Mesendoderm (in vitro differentiated cells): Measurements from ENCODE around the gene GNL2. TPM values are rescaled to one million over a fixed set of nuclear protein-coding genes. Genes with fewer than 3 reads are reported as not detected.

ENCODE experiments used
- DNase-seq: peaks from one replicate; pipeline ENCODE4 v3.0.0; 2013
- H2AK5ac ChIP-seq: 2 replicates; pipeline ENCODE4 v1.6.1; 2013; ENCODE audit warnings: low read length, inconsistent platforms
- H2BK120ac ChIP-seq: 2 replicates; pipeline ENCODE4 v1.6.1; 2013; ENCODE audit warnings: low read depth, mild to moderate bottlenecking, low read length, moderate library complexity, mixed read lengths
- H2BK15ac ChIP-seq: replicated peaks from 2 replicates; pipeline ENCODE4 v1.6.1; 2013; ENCODE audit warnings: low read depth, mild to moderate bottlenecking, moderate library complexity
- H2BK5ac ChIP-seq: 2 replicates; pipeline ENCODE4 v1.6.1; 2013; ENCODE audit warnings: low read length, inconsistent platforms
- H3K18ac ChIP-seq: 2 replicates; pipeline ENCODE4 v1.6.1; 2013; ENCODE audit warnings: mild to moderate bottlenecking, low read length, mixed read lengths
- H3K23ac ChIP-seq: one replicate; pipeline ENCODE4 v1.6.1; 2013; ENCODE audit warnings: low read length
- H3K27ac ChIP-seq: 2 replicates; pipeline ENCODE4 v1.5.1; 2013; ENCODE audit warnings: low read depth, mild to moderate bottlenecking, inconsistent platforms, low read length, moderate library complexity
- H3K27me3 ChIP-seq: 2 replicates; pipeline ENCODE4 v1.6.1; 2013; ENCODE audit warnings: low read length, control low read depth, mild to moderate bottlenecking, inconsistent platforms; ENCODE audit not compliant: insufficient read depth, poor library complexity
- H3K36me3 ChIP-seq: 2 replicates; pipeline ENCODE4 v1.6.1; 2013; ENCODE audit warnings: low read length, inconsistent platforms; ENCODE audit not compliant: control insufficient read depth, insufficient read depth
- H3K4ac ChIP-seq: one replicate; pipeline ENCODE4 v1.6.1; 2013; ENCODE audit warnings: low read depth, mild to moderate bottlenecking, low read length, moderate library complexity
- H3K4me1 ChIP-seq: 2 replicates; pipeline ENCODE4 v1.6.1; 2013; ENCODE audit warnings: low read depth, low read length, inconsistent platforms; ENCODE audit not compliant: control insufficient read depth
- H3K4me2 ChIP-seq: 2 replicates; pipeline ENCODE4 v1.6.1; 2013; ENCODE audit warnings: low read length
- H3K4me3 ChIP-seq: 2 replicates; pipeline ENCODE4 v1.5.1; 2013; ENCODE audit warnings: mild to moderate bottlenecking, low read length
- H3K56ac ChIP-seq: one replicate; pipeline ENCODE4 v1.6.1; 2013; ENCODE audit warnings: low read length
- H3K79me1 ChIP-seq: 2 replicates; pipeline ENCODE4 v1.6.1; 2013; ENCODE audit warnings: low read length, inconsistent platforms
- H3K79me2 ChIP-seq: 2 replicates; pipeline ENCODE4 v1.6.1; 2013; ENCODE audit warnings: mild to moderate bottlenecking, low read length; ENCODE audit not compliant: control insufficient read depth, insufficient read depth
- H3K9ac ChIP-seq: 2 replicates; pipeline ENCODE4 v1.6.1; 2013; ENCODE audit warnings: low read length, inconsistent platforms
- H4K5ac ChIP-seq: one replicate; pipeline ENCODE4 v1.6.1; 2013; ENCODE audit warnings: low read length
- H4K8ac ChIP-seq: one replicate; pipeline ENCODE4 v1.6.1; 2013; ENCODE audit warnings: low read depth, mild to moderate bottlenecking, control low read depth, low read length, moderate library complexity
- WGBS: extraction: QIAGEN DNeasy Blood & Tissue Kit; methylation state at CpG from one replicate; pipeline ENCODE4 v1.1.7; 2013; ENCODE audit warnings: low lambda C conversion rate, missing lambda C conversion rate; ENCODE audit not compliant: insufficient coverage; ENCODE audit errors: extremely low coverage; 5-methylcytosine and 5-hydroxymethylcytosine counted together
- polyA plus RNA-seq, 2 experiments: library from polyadenylated mRNA; stranded (reverse); fragments of 200-250 nt; gene quantifications; one replicate each; pipeline ENCODE4 v1.2.3, GENCODE V29; 2013

Gene GNL2
- 235 TPM for polyA plus RNA-seq (2013, experiment 1 of 2)
- 230 TPM for polyA plus RNA-seq (2013, experiment 2 of 2)

- no peaks in the 10 kb centered on the region for H3K27me3 ChIP-seq
- H3K79me1 ChIP-seq = peaks cover 7% of the 10 kb centered on the region
- H3K4me3 ChIP-seq = peak within 1 kb of the TSS; percentile 85
- peak within 1 kb of the TSS; percentile 20 for H3K4ac ChIP-seq
- peak within 1 kb of the TSS; percentile 88 for H3K9ac ChIP-seq
- no peak within 1 kb of the TSS for H4K5ac ChIP-seq
- H3K56ac ChIP-seq = peak within 1 kb of the TSS; percentile 96
- no peak within 1 kb of the TSS for H2BK5ac ChIP-seq
- peak within 1 kb of the TSS; percentile 55 for H3K4me2 ChIP-seq
- H3K23ac ChIP-seq = no peak within 1 kb of the TSS
- no peak within 1 kb of the TSS for H2BK15ac ChIP-seq
- no peak within 1 kb of the TSS for H3K18ac ChIP-seq
- no CpG with 5 or more reads among the region's 51 CpGs for WGBS
- no peak within 1 kb of the TSS for H2AK5ac ChIP-seq
- no peak within 1 kb of the TSS for H2BK120ac ChIP-seq
- DNase-seq = peak; percentile 98
- H3K36me3 ChIP-seq = peaks cover 3% of the 10 kb centered on the region
- no peak within 1 kb of the TSS for H3K27ac ChIP-seq
- H3K4me1 ChIP-seq = peaks cover 2% of the 10 kb centered on the region
- H4K8ac ChIP-seq = no peak within 1 kb of the TSS
- peaks cover 29% of the 10 kb centered on the region for H3K79me2 ChIP-seq
These were observed at the start of gene GNL2 for GRCh38 chr1:37595440-37596181. GNL2 (minus strand) TSS chr1:37595937; CDS start chr1:37595822, 115 bp downstream.

- Histone ChIP-seq H2BK5ac (no peak overlapping the region), H2BK15ac (no peak overlapping the region), H3K27ac (no peak overlapping the region), H3K4me1 (no peaks in the 10 kb centered on the region), H4K8ac (no peak overlapping the region), H3K18ac (no peak overlapping the region), H3K4me3 (no peak overlapping the region), H3K9ac (no peak overlapping the region), H2AK5ac (no peak overlapping the region), H3K4ac (no peak overlapping the region), H3K36me3 (no peaks in the 10 kb centered on the region), H3K56ac (no peak overlapping the region), H3K27me3 (peaks cover 8% of the 10 kb centered on the region), H3K23ac (no peak overlapping the region), H4K5ac (no peak overlapping the region), H2BK120ac (no peak overlapping the region), H3K79me2 (no peaks in the 10 kb centered on the region), H3K79me1 (no peaks in the 10 kb centered on the region), H3K4me2 (no peak overlapping the region)
- DNase-seq = no peak
- WGBS = no CpG with 5 or more reads among the region's 1 CpG
These were observed 45.3 kb upstream of the GNL2 start for GRCh38 chr1:37641059-37641458.

GRCh38 chr1:37636435-37636834, 40.7 kb upstream of the GNL2 start:
- no peak overlapping the region for H4K5ac ChIP-seq
- no peak overlapping the region for H3K18ac ChIP-seq
- no peak overlapping the region for H2BK15ac ChIP-seq
- H3K23ac ChIP-seq = no peak overlapping the region
- no peak overlapping the region for H3K27ac ChIP-seq
- no peak overlapping the region for H3K56ac ChIP-seq
- no peaks in the 10 kb centered on the region for H3K79me2 ChIP-seq
- H2BK5ac ChIP-seq = no peak overlapping the region
- peaks cover 54% of the 10 kb centered on the region for H3K27me3 ChIP-seq
- H2AK5ac ChIP-seq = no peak overlapping the region
- H3K4me1 ChIP-seq = no peaks in the 10 kb centered on the region
- no CpG with 5 or more reads among the region's 6 CpGs for WGBS
- H3K79me1 ChIP-seq = no peaks in the 10 kb centered on the region
- DNase-seq = no peak
- no peak overlapping the region for H3K4me3 ChIP-seq
- no peak overlapping the region for H3K4ac ChIP-seq
- no peak overlapping the region for H3K4me2 ChIP-seq
- no peak overlapping the region for H2BK120ac ChIP-seq
- H3K36me3 ChIP-seq = no peaks in the 10 kb centered on the region
- H3K9ac ChIP-seq = no peak overlapping the region
- no peak overlapping the region for H4K8ac ChIP-seq

DNA sequence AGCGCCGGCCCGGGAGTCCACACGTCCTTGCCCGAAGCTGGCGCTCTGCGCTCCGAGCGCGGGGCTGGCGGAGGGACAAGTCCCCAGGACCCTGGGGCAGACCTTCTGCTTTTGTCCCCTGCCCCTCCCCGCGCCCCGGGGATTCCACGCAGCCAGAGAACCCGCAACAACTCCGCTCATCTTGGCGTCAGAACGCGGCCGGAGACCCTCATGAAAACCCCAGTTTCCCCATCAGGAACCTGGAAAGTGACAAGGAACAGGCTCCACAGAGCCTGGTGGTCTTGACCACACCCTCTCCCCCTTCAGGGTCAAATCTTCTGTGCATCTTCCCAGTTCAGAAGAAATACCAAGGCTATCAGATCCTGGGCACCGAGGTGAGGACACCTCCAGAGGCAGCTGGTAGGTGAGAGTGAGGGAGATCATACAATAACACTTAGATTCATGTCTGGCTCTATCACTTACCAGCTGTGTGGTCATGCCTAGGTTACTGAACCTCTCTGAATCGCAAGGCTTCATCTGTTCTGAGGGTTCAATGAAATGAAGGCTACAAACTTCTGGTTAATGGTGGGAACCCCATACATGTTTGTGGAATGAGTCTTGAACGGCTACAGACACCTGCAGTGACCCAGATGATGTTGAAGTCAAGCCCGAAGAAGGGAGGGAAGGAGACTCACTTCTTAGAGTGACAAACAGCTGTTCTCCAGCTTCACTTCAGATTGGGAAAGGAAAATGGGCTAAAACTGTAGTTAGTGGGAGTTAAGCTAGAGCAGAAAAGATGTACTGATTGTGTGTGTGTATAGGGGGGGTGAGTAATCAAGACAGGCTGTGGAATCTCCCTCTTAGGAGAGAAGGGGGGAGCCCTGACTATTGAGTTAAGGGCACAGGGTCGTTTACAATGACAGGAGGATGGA, 39.5 kb upstream of the GNL2 start:
- no peak overlapping the region for H2AK5ac ChIP-seq
- no peak overlapping the region for H2BK15ac ChIP-seq
- DNase-seq = no peak
- H3K4me1 ChIP-seq = no peaks in the 10 kb centered on the region
- H3K36me3 ChIP-seq = no peaks in the 10 kb centered on the region
- H4K8ac ChIP-seq = no peak overlapping the region
- no CpG with 5 or more reads among the region's 26 CpGs for WGBS
- H3K79me1 ChIP-seq = no peaks in the 10 kb centered on the region
- peaks cover 59% of the 10 kb centered on the region for H3K27me3 ChIP-seq
- H3K56ac ChIP-seq = no peak overlapping the region
- H2BK120ac ChIP-seq = no peak overlapping the region
- H3K4ac ChIP-seq = no peak overlapping the region
- no peak overlapping the region for H3K23ac ChIP-seq
- no peak overlapping the region for H2BK5ac ChIP-seq
- no peak overlapping the region for H3K27ac ChIP-seq
- no peaks in the 10 kb centered on the region for H3K79me2 ChIP-seq
- no peak overlapping the region for H3K18ac ChIP-seq
- H3K4me3 ChIP-seq = no peak overlapping the region
- H4K5ac ChIP-seq = no peak overlapping the region
- no peak overlapping the region for H3K4me2 ChIP-seq
- no peak overlapping the region for H3K9ac ChIP-seq

- H3K56ac ChIP-seq = peak within 1 kb of the TSS; percentile 15
- WGBS = no CpG with 5 or more reads among the region's 72 CpGs
- H3K23ac ChIP-seq = no peak within 1 kb of the TSS
- no peak within 1 kb of the TSS for H3K9ac ChIP-seq
- H3K79me1 ChIP-seq = no peaks in the 10 kb centered on the region
- H3K4me3 ChIP-seq = no peak within 1 kb of the TSS
- no peak within 1 kb of the TSS for H3K4ac ChIP-seq
- no peak within 1 kb of the TSS for H2BK5ac ChIP-seq
- peaks cover 57% of the 10 kb centered on the region for H3K27me3 ChIP-seq
- peak within 1 kb of the TSS; percentile 22 for H3K4me2 ChIP-seq
- no peak within 1 kb of the TSS for H2BK120ac ChIP-seq
- H3K36me3 ChIP-seq = no peaks in the 10 kb centered on the region
- no peak within 1 kb of the TSS for H4K8ac ChIP-seq
- peak; percentile 32 for DNase-seq
- no peak within 1 kb of the TSS for H3K18ac ChIP-seq
- no peak within 1 kb of the TSS for H2BK15ac ChIP-seq
- no peaks in the 10 kb centered on the region for H3K4me1 ChIP-seq
- H3K79me2 ChIP-seq = no peaks in the 10 kb centered on the region
- H4K5ac ChIP-seq = no peak within 1 kb of the TSS
- no peak within 1 kb of the TSS for H3K27ac ChIP-seq
- no peak within 1 kb of the TSS for H2AK5ac ChIP-seq
These were observed 38.7 kb upstream of the GNL2 start, which contains the start of gene RSPO1 for GRCh38 chr1:37634244-37634991. RSPO1 (minus strand) TSS chr1:37634892; CDS start chr1:37629661, 5,231 bp downstream.
